Liver (tissue), 9 donors: ENCODE measurements around the gene FANCE. TPM values are rescaled to one million over a fixed set of nuclear protein-coding genes. Genes with fewer than 3 reads are reported as not detected.

ENCODE experiments used
- DNase-seq: peaks from one replicate; pipeline ENCODE4 v3.0.0-alpha.2; 2017; ENCODE audit warnings: low spot score
- H3K27ac ChIP-seq, 2 donors: one replicate each; pipeline ENCODE4 v1.7.0; 2013; ENCODE audit warnings: inconsistent platforms in 2 of 2, low read length in 2 of 2, control low read depth in 1 of 2, low read depth in 1 of 2, mild to moderate bottlenecking in 1 of 2
- H3K27me3 ChIP-seq, 4 donors: one replicate each; pipeline versions ENCODE4 v1.6.1 to v1.7.0; 2013; ENCODE audit warnings: low read length in 3 of 4, inconsistent platforms in 1 of 4, mild to moderate bottlenecking in 1 of 4, moderate library complexity in 1 of 4; ENCODE audit not compliant: control insufficient read depth in 4 of 4, insufficient read depth in 4 of 4
- H3K36me3 ChIP-seq, 4 donors: one replicate each; pipeline versions ENCODE4 v1.6.1 to v1.7.0; 2013; ENCODE audit warnings: low read length in 3 of 4, mild to moderate bottlenecking in 3 of 4, low read depth in 1 of 4, moderate library complexity in 1 of 4; ENCODE audit not compliant: control insufficient read depth in 4 of 4, insufficient read depth in 3 of 4
- H3K4me1 ChIP-seq, 4 donors: one replicate each; pipeline versions ENCODE4 v1.6.1 to v1.7.0; 2013; ENCODE audit warnings: low read length in 3 of 4, mild to moderate bottlenecking in 3 of 4, moderate library complexity in 1 of 4; ENCODE audit not compliant: control insufficient read depth in 4 of 4, insufficient read depth in 4 of 4
- H3K4me3 ChIP-seq, 3 donors: one replicate each; pipeline versions ENCODE4 v1.6.1 to v1.7.0; 2013; ENCODE audit warnings: low read length in 3 of 3, control low read depth in 1 of 3, low read depth in 1 of 3, mild to moderate bottlenecking in 1 of 3
- H3K9ac ChIP-seq, 2 donors: one replicate each; pipeline ENCODE4 v1.7.0; 2013; ENCODE audit warnings: low read length in 2 of 2, mild to moderate bottlenecking in 2 of 2, moderate library complexity in 2 of 2, control low read depth in 1 of 2, low read depth in 1 of 2
- H3K9me3 ChIP-seq, 4 donors: one replicate each; pipeline versions ENCODE4 v1.6.1 to v1.7.0; 2013; ENCODE audit warnings: low read length in 3 of 4; ENCODE audit not compliant: control insufficient read depth in 4 of 4
- EGR1 ChIP-seq, 2 donors: IDR thresholded peaks; 2 replicates each; pipeline ENCODE4 v1.6.1; 2016 to 2018; ENCODE audit warnings: antibody characterized with exemption in 2 of 2, low read depth in 2 of 2
- FOXA1 ChIP-seq: IDR thresholded peaks from 2 replicates; pipeline ENCODE4 v1.6.1; 2016; ENCODE audit warnings: antibody characterized with exemption
- HNF4A ChIP-seq, 2 donors: conservative IDR thresholded peaks; 2 replicates each; pipeline ENCODE4 v1.6.1; 2016; ENCODE audit warnings: antibody characterized with exemption in 2 of 2, mild to moderate bottlenecking in 2 of 2
- JUND ChIP-seq, 2 donors: IDR thresholded peaks; 2 replicates each; pipeline ENCODE4 v1.6.1; 2016; ENCODE audit warnings: antibody characterized with exemption in 2 of 2
- NR2F2 ChIP-seq: IDR thresholded peaks from 2 replicates; pipeline ENCODE4 v1.6.1; 2016; ENCODE audit warnings: antibody characterized with exemption
- RAD21 ChIP-seq, 2 donors: IDR thresholded peaks; 2 replicates each; pipeline ENCODE4 v1.6.1; 2016; ENCODE audit warnings: antibody characterized with exemption in 2 of 2, mild to moderate bottlenecking in 2 of 2
- RXRA ChIP-seq, 2 donors: IDR thresholded peaks; 2 replicates each; pipeline ENCODE4 v1.6.1; 2017 to 2018; ENCODE audit warnings: antibody characterized with exemption in 2 of 2, mild to moderate bottlenecking in 1 of 2
- SP1 ChIP-seq: IDR thresholded peaks from 2 replicates; pipeline ENCODE4 v1.6.1; 2018; ENCODE audit warnings: antibody characterized with exemption, mild to moderate bottlenecking
- TAF1 ChIP-seq: conservative IDR thresholded peaks from 2 replicates; pipeline ENCODE4 v1.6.1; 2016; ENCODE audit warnings: antibody characterized with exemption, mild to moderate bottlenecking
- WGBS: extraction: QIAGEN DNeasy Blood & Tissue Kit; methylation state at CpG from one replicate; pipeline ENCODE4 v1.1.7; 2013; 5-methylcytosine and 5-hydroxymethylcytosine counted together
- polyA plus RNA-seq, 2 donors: library from polyadenylated mRNA; stranded (reverse) in 1 of 2; unstranded in 1 of 2; fragments of 200-250 nt in 1 of 2; fragments of >200 nt in 1 of 2; fragmentation: Nextera tagmentation in 1 of 2; extraction: Ambion mirVana in 1 of 2; gene quantifications; one replicate each; pipeline versions ENCODE4 v1.2.1 to v1.2.3, GENCODE V29; 2013 to 2015
- total RNA-seq, 2 donors: library from RNA; depleted of rRNA; stranded (reverse); fragments of >200 nt; gene quantifications; one replicate each; pipeline ENCODE4 v1.2.3, GENCODE V29; 2014
- TF ChIP-seq, protein P1 (sequence below): IDR thresholded peaks from 2 replicates; pipeline ENCODE4 v1.6.1; 2016; ENCODE audit warnings: antibody characterized with exemption
- TF ChIP-seq, protein P2 (sequence below): IDR thresholded peaks from 2 replicates; pipeline ENCODE4 v1.6.1; 2016; ENCODE audit warnings: antibody characterized with exemption
- TF ChIP-seq, protein P3 (sequence below): IDR thresholded peaks from 2 replicates; pipeline ENCODE4 v1.6.1; 2016; ENCODE audit warnings: antibody characterized with exemption
- TF ChIP-seq, protein P4 (sequence below): IDR thresholded peaks from 2 replicates; pipeline ENCODE4 v1.6.1; 2016; ENCODE audit warnings: antibody characterized with exemption, mild to moderate bottlenecking
- TF ChIP-seq, protein P5 (sequence below): fragments of 150-350 bp; IDR thresholded peaks from 2 replicates; pipeline ENCODE4 v1.5.1; 2017; ENCODE audit warnings: improper control_type of control experiment, low read depth, low read length; ENCODE audit not compliant: missing input control
- donor health status: healthy.
- donor health status: healthy.
- donor health status: healthy.
- donor health status: healthy.
- donor health status: healthy.

The FANCE gene
- total and polyA plus RNA-seq, 4 donors = 0.11 to 4.2 (median 0.79) TPM

DNA sequence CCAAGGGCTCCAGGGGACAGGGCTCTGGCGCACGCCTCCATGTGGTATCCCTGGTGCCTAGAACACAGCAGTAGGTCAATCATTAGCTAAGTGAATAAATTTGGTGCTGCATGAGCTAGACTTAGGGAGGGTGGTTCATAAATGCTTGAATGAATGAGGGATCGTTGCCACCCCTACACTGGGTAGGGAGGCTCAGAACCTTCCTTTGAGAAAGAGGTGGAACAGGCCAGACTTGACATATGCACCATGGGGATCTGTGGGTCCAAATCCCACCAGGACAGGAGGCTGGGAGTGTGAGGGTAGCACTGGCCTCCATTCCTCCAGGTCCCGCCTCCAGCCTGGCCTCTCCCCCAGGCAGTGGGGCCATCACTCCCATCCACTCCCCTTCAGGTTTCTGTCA, 30.9 kb downstream of the FANCE start:
- Histone ChIP-seq H3K4me1 (peaks cover 0 to 10% (median 6%) of the 10 kb centered on the region in 4 donors), H3K4me3 (no peak overlapping the region), H3K27ac (no peak overlapping the region), H3K27me3 (no peaks in the 10 kb centered on the region), H3K36me3 (peaks cover 0 to 14% (median 4%) of the 10 kb centered on the region in 4 donors), H3K9ac (no peak overlapping the region), H3K9me3 (no peaks in the 10 kb centered on the region)
- DNase-seq = no peak
- TF ChIP-seq NR2F2 (no peak), EGR1 (IDR thresholded peaks at IDR 0.05; ENCODE audit: low read depth in 2 of 2) (no peak), SP1 (no peak), FOXA1 (no peak), RAD21 (IDR thresholded peaks at IDR 0.05) (no peak), HNF4A (conservative IDR thresholded peaks at IDR 0.05) (no peak), RXRA (IDR thresholded peaks at IDR 0.05) (no peak), JUND (IDR thresholded peaks at IDR 0.05) (no peak), TAF1 (no peak)
- TF ChIP-seq, protein P1, sequence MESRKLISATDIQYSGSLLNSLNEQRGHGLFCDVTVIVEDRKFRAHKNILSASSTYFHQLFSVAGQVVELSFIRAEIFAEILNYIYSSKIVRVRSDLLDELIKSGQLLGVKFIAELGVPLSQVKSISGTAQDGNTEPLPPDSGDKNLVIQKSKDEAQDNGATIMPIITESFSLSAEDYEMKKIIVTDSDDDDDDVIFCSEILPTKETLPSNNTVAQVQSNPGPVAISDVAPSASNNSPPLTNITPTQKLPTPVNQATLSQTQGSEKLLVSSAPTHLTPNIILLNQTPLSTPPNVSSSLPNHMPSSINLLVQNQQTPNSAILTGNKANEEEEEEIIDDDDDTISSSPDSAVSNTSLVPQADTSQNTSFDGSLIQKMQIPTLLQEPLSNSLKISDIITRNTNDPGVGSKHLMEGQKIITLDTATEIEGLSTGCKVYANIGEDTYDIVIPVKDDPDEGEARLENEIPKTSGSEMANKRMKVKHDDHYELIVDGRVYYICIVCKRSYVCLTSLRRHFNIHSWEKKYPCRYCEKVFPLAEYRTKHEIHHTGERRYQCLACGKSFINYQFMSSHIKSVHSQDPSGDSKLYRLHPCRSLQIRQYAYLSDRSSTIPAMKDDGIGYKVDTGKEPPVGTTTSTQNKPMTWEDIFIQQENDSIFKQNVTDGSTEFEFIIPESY = no peak
- TF ChIP-seq, protein P2, sequence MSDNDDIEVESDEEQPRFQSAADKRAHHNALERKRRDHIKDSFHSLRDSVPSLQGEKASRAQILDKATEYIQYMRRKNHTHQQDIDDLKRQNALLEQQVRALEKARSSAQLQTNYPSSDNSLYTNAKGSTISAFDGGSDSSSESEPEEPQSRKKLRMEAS = no peak
- TF ChIP-seq, protein P3, sequence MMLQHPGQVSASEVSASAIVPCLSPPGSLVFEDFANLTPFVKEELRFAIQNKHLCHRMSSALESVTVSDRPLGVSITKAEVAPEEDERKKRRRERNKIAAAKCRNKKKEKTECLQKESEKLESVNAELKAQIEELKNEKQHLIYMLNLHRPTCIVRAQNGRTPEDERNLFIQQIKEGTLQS = no peak
- TF ChIP-seq, protein P4, sequence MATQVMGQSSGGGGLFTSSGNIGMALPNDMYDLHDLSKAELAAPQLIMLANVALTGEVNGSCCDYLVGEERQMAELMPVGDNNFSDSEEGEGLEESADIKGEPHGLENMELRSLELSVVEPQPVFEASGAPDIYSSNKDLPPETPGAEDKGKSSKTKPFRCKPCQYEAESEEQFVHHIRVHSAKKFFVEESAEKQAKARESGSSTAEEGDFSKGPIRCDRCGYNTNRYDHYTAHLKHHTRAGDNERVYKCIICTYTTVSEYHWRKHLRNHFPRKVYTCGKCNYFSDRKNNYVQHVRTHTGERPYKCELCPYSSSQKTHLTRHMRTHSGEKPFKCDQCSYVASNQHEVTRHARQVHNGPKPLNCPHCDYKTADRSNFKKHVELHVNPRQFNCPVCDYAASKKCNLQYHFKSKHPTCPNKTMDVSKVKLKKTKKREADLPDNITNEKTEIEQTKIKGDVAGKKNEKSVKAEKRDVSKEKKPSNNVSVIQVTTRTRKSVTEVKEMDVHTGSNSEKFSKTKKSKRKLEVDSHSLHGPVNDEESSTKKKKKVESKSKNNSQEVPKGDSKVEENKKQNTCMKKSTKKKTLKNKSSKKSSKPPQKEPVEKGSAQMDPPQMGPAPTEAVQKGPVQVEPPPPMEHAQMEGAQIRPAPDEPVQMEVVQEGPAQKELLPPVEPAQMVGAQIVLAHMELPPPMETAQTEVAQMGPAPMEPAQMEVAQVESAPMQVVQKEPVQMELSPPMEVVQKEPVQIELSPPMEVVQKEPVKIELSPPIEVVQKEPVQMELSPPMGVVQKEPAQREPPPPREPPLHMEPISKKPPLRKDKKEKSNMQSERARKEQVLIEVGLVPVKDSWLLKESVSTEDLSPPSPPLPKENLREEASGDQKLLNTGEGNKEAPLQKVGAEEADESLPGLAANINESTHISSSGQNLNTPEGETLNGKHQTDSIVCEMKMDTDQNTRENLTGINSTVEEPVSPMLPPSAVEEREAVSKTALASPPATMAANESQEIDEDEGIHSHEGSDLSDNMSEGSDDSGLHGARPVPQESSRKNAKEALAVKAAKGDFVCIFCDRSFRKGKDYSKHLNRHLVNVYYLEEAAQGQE = no peak
- TF ChIP-seq, protein P5, sequence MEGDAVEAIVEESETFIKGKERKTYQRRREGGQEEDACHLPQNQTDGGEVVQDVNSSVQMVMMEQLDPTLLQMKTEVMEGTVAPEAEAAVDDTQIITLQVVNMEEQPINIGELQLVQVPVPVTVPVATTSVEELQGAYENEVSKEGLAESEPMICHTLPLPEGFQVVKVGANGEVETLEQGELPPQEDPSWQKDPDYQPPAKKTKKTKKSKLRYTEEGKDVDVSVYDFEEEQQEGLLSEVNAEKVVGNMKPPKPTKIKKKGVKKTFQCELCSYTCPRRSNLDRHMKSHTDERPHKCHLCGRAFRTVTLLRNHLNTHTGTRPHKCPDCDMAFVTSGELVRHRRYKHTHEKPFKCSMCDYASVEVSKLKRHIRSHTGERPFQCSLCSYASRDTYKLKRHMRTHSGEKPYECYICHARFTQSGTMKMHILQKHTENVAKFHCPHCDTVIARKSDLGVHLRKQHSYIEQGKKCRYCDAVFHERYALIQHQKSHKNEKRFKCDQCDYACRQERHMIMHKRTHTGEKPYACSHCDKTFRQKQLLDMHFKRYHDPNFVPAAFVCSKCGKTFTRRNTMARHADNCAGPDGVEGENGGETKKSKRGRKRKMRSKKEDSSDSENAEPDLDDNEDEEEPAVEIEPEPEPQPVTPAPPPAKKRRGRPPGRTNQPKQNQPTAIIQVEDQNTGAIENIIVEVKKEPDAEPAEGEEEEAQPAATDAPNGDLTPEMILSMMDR = no peak
- 98% methylated on average over 4 of the region's 4 CpGs for WGBS

DNA sequence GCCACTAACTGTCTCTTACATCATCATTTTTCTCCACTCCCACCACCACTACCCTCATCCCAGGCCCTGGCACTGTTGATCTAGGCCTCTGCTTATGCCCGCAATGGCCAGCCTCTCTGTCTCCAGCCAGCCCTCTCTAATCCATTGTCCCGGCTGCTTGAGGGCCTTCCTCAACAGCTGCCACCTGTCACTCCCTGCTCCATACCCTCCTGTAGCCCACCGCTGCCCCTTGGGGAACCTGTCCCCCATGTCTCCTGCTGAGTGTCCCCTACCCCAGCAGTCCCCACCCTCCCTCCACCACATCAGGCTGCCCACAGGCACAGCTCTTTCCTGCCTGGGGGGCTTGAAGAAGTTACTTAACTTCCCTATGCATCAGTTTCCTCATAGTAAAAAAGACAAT, 31.4 kb downstream of the FANCE start:
- peaks cover 0 to 11% (median 6%) of the 10 kb centered on the region in 4 donors for H3K4me1 ChIP-seq
- no peaks in the 10 kb centered on the region for H3K9me3 ChIP-seq
- peaks cover 0 to 10% (median 3%) of the 10 kb centered on the region in 4 donors for H3K36me3 ChIP-seq
- H3K27ac ChIP-seq = no peak overlapping the region
- H3K27me3 ChIP-seq = no peaks in the 10 kb centered on the region
- no peak for DNase-seq
- no peak overlapping the region for H3K9ac ChIP-seq
- 95% methylated on average over 3 of the region's 3 CpGs for WGBS
- H3K4me3 ChIP-seq = no peak overlapping the region
- TF ChIP-seq EGR1 (IDR thresholded peaks at IDR 0.05; ENCODE audit: low read depth in 2 of 2) (no peak), FOXA1 (no peak), NR2F2 (no peak), HNF4A (conservative IDR thresholded peaks at IDR 0.05) (no peak), SP1 (no peak), RXRA (IDR thresholded peaks at IDR 0.05) (no peak)
- TF ChIP-seq, protein P2 = no peak
- TF ChIP-seq, protein P4 = no peak
- TF ChIP-seq, protein P1 = no peak
